NK-92 (cell line): ENCODE measurements around the gene TPTE2.
"Not testable (repeated sequence)": the region's sequence is repeated elsewhere in the genome, so short reads cannot be mapped to it uniquely, and the experiment has no call there.

ENCODE experiments used
- DNase-seq: peaks from one replicate; lab custom pipeline; 2025; ENCODE audit not compliant: unreplicated experiment; lab: John Stamatoyannopoulos, UW

TPTE2 gene

DNA sequence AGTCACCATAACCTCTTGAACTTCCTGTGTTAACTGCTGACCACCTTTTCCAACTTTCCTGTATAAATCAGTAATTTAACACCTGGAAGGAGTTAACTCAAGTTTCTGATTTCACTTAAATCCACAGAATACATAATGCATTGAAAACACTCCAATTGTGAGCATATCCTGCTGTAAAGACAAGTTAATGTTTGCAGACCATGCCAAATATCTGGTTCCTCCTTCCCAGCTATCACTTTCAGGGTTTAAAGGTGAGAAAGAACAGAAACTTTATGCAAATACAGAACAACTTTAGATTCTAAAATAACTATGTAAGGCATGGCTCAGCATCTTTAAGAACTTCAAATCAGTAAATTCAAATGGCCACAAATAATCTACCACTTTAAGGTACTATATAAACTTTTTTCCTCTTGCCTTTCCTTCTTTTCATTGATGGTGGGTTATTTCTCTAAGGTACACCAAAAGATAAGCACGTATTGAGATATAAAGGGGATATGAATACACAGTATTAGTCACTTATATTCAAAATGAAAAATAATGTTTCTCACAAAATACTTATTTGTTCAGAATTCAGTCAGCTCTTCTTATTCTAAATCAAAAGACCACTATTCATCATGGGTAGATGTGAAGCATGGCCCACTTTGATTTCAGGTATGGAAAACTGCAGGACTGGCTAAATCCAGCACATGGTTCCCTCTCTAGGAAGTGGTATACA, 6.6 kb upstream of the TPTE2 start:
- no peak for DNase-seq

DNA sequence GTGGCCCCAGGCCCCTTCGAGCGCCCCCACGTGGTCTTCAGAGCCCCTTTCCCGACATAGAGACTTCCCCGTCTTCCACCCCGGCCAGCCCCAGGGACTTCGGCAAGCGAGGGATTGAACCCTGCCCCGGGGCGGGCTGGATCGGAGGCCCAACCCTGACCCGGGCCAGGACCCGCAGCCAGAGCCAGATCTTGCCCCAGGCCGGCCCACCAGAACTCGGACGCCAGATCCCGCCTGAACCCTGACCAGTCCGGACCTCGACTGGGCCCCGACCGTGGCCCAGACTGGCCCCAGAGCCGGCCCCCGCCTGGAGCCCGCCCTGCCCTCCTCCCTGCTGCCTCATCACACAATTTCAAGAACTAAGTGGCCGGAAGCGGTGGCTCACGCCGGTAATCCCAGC, 253 bp upstream of the TPTE2 start:
- DNase-seq: no peak

DNA sequence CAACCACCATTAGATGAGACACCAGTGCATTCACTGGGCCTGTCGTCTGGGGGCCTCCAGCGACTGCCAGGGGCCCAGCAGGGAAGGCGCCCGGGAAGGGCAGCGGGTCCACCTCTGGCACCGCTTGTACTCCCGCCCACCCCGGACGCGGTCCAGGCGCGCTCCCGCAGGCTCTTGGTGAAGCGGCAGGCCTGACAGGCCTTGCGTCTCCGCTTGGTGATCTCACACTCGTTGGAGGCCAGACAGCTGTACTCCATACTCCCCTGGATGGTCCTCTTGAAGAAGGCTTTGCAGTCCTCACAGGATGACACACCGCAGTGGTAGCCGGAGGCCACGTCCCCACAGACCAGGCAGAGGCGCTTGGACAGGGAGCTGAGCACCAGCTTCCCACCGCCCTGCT, 660 bp downstream of the TPTE2 start:
- DNase-seq: not testable (repeated sequence)

DNA sequence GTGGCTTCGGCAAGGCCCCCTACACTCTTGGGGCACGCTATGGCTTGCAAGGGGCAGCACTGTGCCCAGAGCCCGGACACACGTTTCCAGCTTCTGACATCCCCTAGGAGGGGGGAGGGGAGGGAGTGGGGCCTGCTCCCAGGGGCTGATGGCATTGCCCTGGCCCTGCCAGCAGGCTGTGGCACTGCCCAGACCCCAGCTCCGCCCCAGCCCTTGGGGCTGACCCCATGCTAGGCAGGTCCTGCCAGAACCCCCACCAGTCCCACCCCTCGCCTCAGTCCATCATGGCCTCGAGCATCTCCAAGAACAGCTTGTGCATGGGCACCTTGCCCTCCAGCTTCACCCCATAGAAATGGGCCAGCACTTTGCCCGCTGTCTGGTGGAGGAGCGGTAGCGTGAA, 1.6 kb downstream of the TPTE2 start:
- DNase-seq: not testable (repeated sequence)

DNA sequence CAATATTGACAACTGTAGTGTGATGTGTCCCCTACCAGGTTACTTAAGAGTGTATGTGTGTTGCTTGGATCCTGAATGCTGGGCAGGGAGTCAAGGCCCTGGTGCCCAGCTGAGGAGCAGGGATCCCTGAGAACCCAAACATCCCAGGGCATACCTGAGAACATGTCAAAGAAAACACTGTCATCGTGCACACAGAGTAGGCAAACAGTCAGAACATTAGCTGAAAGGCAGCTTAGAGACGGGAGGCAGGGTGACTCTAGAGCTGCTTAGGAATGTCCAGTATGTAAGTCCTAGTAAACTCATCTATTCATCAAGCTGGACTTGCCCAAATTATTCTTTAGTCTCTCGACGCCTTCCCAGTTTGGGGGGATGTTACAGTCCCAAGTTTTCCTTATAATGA, 4.0 kb downstream of the TPTE2 start:
- DNase-seq: not testable (repeated sequence)

DNA sequence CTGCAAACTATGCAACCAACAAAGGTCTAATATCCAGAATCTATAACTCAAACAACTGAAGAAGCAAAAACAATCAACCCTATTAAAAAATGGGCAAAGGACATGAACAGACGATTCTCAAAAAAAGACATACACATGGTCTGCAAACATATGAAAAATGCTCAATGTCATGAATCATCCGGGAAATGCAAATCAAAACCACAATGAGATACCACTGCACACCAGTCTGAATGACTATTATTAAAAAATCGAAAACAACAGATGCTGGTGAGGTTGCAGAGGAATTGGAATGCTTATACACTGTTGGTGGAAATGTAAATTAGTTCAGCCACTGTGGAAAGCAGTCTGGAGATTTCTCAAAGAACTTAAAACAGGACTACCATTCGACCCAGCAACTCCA, 12.1 kb downstream of the TPTE2 start:
- DNase-seq: not testable (repeated sequence)

DNA sequence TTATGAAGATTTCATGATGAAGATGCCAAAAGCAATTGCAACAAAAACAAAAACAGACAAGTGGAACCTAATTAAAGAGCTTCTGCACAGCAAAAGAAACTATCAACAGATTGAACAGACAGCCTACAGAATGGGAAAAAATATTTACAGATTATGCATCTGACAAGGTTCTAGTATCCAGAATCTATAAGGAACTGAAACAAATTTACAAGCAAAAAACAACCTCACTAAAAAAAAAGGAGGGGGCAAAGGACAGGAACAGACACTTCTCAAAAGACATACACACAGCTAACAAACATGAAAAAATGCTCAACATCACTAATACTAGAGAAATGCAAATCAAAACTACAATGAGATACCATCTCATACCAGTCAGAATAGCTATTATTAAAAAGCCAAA, 35.7 kb downstream of the TPTE2 start:
- DNase-seq: not testable (repeated sequence)

DNA sequence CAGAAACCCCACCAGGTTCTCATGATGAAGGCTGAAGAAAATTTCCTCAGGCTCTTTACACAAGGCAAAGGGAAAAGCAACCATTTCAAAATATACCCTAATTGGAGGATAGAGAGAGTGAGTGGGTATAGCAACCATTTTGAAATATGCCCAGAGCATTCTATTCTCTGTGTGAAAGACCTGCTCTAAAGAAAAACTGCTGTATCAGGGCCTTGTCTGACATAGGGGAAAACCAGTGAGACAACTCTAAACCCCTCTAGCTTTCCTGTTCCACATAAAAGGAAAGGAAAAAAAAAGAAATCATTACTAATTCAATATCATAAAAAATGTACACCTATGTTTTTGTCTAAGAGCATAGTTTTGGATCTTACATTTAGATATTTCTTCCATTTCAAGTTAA, 42.3 kb downstream of the TPTE2 start:
- no peak for DNase-seq

DNA sequence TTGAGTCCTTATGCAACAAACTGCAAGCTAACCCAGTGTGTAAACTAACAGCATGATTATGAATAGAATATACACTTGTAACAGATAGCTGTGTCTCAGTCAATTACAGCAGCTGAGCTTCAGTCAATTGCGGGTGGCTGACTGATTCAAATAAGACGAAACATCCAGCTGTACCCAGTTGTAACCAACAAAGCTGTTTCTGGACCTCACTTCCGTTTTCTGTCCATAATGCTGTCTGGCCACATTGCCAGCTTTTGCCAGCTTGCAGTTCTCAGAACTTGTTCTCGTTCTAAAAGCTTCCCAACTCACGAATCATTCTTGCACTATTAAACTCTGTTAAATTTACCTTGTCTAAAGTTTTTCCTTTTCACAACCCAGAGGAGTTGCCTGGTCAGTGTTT, 53.7 kb downstream of the TPTE2 start:
- DNase-seq: not testable (repeated sequence)

DNA sequence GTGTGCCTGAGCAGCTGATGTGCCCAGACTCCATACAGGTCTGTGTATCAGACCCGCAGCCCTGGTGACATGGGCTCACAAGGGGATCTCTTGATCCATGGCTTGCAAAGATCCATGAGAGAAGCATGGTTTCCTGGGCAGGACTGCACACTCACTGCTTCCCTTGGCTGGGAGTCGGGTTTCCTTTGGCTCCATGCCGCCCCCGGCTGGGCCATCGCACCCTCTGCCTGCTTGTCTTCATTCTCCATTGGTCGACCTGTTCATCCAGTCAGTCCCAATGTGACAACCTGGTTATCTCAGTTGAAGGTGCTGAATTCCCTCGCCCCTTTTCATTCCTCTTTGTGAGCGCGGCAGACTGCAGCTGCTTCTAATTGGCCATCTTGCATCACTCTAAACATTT, 101.2 kb downstream of the TPTE2 start:
- DNase-seq: not testable (repeated sequence)

DNA sequence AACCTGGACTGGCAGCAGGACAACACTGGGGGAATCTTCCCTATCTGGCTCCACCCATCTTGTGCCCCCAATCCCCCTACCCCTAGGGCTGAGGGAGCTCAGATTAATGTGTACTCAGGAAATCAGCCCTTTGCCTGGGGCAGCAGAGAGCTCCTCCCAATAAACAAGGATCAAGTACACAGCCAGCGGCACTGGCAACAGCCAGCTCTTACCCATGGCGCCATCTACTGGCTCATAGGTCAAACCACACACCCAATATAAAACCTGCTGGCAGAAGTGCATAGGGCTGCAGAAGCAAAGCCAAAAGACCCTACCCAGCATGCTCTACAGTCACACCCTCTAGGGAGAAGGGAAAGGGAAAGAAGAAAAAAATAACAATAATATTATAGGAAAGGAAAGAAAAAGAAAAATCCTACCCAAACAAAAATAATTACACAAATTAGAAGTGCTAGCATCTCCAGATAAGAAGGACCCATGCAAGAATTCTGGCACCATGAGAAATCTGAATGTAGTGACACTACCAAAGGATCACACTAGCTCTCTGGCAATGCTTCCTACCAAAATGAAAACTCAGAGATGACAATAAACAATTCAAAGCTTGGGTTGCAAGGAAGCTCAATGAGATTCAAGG, 122.2 kb downstream of the TPTE2 start:
- not testable (repeated sequence) for DNase-seq

DNA sequence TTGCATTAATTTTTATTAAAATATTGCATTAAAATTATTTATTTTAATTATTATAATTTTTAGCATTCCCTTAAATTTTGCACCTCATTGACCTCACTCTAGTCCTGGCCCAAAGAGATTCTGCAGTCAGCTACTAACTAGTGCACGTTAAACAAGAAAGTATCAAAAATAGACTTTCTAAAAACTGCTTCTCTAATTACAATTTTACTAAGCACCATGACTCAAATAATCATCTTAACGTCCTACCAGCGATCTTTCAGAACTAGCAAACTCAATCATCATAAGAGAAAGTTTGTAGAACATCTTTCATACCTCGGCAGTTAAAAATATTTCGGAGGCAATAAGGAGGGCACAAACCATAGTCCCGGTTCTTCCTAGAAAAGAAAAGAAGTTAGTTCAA, 123.6 kb downstream of the TPTE2 start:
- DNase-seq: not testable (repeated sequence)

DNA sequence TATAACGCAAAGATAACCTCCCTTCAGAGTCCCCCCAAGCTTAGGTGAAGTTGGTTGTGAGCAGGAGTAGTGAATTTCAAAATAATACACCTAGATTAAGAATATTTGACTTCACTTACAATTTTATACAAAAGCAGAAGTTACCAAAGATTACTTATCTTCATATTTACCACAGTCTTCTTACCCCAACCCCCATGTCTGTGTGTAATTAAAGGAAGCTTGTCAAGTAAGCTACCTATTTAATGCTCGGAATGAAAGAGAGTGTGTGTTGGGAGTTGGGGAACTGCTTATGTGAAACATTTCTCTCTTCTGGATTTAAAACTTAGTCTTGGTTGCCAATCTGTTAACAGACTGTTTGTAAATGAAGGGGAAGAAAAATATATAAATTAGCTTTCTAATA, 139.1 kb downstream of the TPTE2 start:
- DNase-seq: not testable (repeated sequence)

DNA sequence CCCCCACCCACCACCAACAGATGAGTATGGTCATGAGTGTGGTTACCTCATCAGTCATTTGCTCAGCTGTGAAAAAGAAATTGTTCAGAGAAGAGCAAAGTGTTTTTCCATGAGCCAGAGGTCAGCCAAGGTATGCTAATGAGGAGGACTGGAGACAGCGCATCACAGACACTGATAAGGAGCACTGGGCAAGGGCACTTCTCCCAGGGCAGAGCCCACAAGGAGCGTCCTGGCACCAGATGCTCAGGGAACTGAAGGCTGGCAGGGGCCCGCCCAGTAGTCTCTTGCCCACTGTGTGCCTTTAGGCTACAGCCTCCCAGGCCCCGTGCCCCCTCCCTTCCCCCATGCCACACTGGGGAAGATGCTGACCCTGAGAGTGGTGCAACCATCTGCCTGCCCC, 148.8 kb downstream of the TPTE2 start:
- not testable (repeated sequence) for DNase-seq

DNA sequence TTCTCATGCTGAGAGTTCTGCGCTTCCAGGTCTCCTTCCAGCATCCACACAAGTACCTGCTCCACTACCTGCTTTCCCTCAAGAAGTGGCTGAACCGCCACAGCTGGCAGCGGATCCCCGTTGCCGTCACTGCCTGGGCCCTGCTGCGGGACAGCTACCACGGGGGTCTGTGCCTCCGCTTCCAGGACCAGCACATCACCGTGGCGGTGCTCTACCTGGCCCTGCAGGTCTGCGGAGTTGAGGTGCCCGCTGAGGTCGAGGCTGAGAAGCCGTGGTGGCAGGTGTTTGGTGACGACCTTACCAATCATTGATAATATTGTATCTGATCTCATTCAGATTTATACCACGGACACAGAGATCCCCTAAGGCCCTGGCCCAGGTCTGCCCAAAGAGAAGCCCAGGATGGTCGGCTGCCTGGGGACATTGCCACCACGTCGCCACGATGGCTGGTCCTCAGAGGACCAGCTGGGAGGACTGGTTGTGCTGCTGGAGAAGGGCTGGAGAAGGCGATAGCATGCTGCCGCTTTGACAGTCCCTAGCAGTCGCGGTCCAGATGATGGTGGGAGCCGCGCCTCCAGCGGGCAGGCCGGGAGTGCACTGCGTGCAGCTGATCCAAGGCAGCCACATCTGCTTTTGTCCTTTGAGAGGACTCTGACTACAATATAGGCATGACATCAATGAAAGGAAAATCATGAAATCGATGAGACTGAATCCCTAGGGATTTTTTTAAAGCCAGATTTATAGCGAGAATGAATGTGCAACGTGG, 178.4 kb downstream of the TPTE2 start:
- not testable (repeated sequence) for DNase-seq

DNA sequence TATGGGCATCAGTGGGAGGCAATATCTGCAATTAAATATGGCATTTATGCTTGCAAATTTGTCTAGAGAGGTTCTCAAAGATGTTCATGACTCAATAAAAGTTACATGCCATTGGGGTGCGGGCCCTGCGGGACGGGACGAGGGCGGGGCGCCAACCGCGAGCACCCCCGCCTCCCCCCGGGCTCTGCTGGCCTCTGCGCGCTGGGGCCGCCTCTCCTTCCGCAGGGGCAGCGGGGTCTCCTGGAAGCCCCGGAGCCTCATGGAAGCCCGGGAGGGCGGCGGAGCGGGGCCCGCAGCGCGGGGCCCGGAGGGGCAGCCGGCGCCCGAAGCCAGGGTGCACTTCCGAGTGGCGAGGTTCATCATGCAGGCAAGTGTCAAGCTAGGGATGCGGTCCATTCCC, 179.2 kb downstream of the TPTE2 start:
- DNase-seq: no peak
